Measurements from ENCODE around the gene GPX4. TPM values are rescaled to one million over a fixed set of nuclear protein-coding genes. Genes with fewer than 3 reads are reported as not detected.

GPX4 gene
- total and polyA plus RNA-seq, 10 of the 15 experiments (the other 5 are each of a cell fraction or from before 2014, with no cell fraction given): 33.3 to 749 (median 297) TPM

GRCh38 chr19:1108291-1109031 lies 4.7 kb downstream of the GPX4 start:
- ChIA-PET RAD21 (ENCODE audit: unreplicated experiment) (no interaction called here), SMC1A (ENCODE audit: uncharacterized antibody, unreplicated experiment) (no interaction called here), CTCF (interaction anchor here (1.5 kb wide), 1 partner anchor 86 kb away, joined by 6 read pairs; no protein-coding TSS in a partner anchor), POLR2A (no interaction called here)
- no TSS peak for BruUV-seq (replicated peaks)
- peaks cover 9% of the 10 kb centered on the region for H3K79me2 ChIP-seq (ENCODE audit: control insufficient read depth, insufficient read depth, low read length)
- 86% methylated on average over 43 of the region's 89 CpGs for WGBS (ENCODE audit: insufficient coverage, insufficient replicate concordance, low lambda C conversion rate, missing lambda C conversion rate)
- peaks cover 3% of the 10 kb centered on the region for H3K4me1 ChIP-seq (ENCODE audit: control insufficient read depth, insufficient read depth, low read length)
- in situ Hi-C loops (cut with MboI) (loop anchor here (5.0 kb wide), 1 partner anchor 94 kb away; no protein-coding TSS in a partner anchor), intact Hi-C loops (cut with micrococcal nuclease; ENCODE audit: unreplicated experiment) (no loop called here)
- DNase-seq (ENCODE audit: low read depth, low spot score) (no peak), ATAC-seq (no peak), FAIRE-seq (no peak)
- H2AFZ ChIP-seq (ENCODE audit: control insufficient read depth, low read depth, low read length): no peak overlapping the region
- TF ChIP-seq POLR2AphosphoS2 (IDR thresholded peaks at IDR 0.05; ENCODE audit: low read depth, low read length) (0 out of 2 replicates have a peak, but pooled peaks have one; percentile 47), DPF2 (IDR thresholded peaks at IDR 0.05) (no peak), CEBPZ (IDR thresholded peaks at IDR 0.05; ENCODE audit: low read depth, low read length) (no peak), CHD1 (IDR thresholded peaks at IDR 0.05; ENCODE audit: low read depth, low read length) (no peak), E2F8 (IDR thresholded peaks at IDR 0.05; ENCODE audit: low read depth, partially characterized antibody) (no peak), YY1 (IDR thresholded peaks at IDR 0.05; ENCODE audit: low read depth, low read length) (0 out of 2 replicates have a peak, but pooled peaks have one; percentile 18), HDAC6 (IDR thresholded peaks at IDR 0.05; ENCODE audit: unreplicated experiment) (no peak), POLR2AphosphoS5 (IDR thresholded peaks at IDR 0.05; ENCODE audit: low read length) (no peak), ZBED1 (IDR thresholded peaks at IDR 0.05; ENCODE audit: borderline replicate concordance) (no peak), POLR2A (IDR thresholded peaks at IDR 0.05; ENCODE audit: low read depth, low read length) (peak; percentile 66)
- H3K4me3 ChIP-seq: no peak overlapping the region
- no peaks in the 10 kb centered on the region for H3K9me3 ChIP-seq (replicated peaks; ENCODE audit: control insufficient read depth, insufficient read depth, low read length)
- no peak overlapping the region for H3K4me2 ChIP-seq (ENCODE audit: control insufficient read depth, insufficient read depth)
- H4K20me1 ChIP-seq (ENCODE audit: control insufficient read depth, insufficient read depth): no peaks in the 10 kb centered on the region; the same call in 1 of the 2 replicates
- H3K36me3 ChIP-seq (ENCODE audit: control insufficient read depth in 2 of 2, insufficient read depth in 2 of 2, low read length in 1 of 2): peaks cover 0 to 18% of the 10 kb centered on the region in 2 experiments; a peak in 2 of 4 replicates
- H3K27ac ChIP-seq (ENCODE audit: control insufficient read depth, insufficient read depth): no peak overlapping the region
- H3K9ac ChIP-seq (ENCODE audit: control insufficient read depth, insufficient read depth, low read length): no peak overlapping the region
- no peaks in the 10 kb centered on the region for H3K27me3 ChIP-seq (replicated peaks in 1 of 2; ENCODE audit: control insufficient read depth in 2 of 2, insufficient read depth in 2 of 2, low read length in 1 of 2)
